Transverse colon (tissue), 4 donors: ENCODE results near the gene RTN4RL1.

Source experiments
- CTCF ChIP-seq, 5 experiments: fragments of 200-600 bp in 3 of 5; fragments of 450-650 bp in 2 of 5; sonication (generic) in 3 of 5; IDR thresholded peaks; 1 replicate in 2 of 5; 2 replicates in 3 of 5; pipeline ENCODE4 v1.5.1; 2016 to 2017; ENCODE audit warnings: antibody characterized with exemption in 5 of 5, inconsistent platforms in 3 of 5, mild to moderate bottlenecking in 2 of 5, moderate library complexity in 1 of 5
- EP300 ChIP-seq: sonication (generic); formaldehyde crosslinking; IDR thresholded peaks from one replicate; pipeline ENCODE4 v1.6.1; 2017; ENCODE audit warnings: antibody characterized with exemption, low read depth
- POLR2A ChIP-seq: fragments of 450-650 bp; IDR thresholded peaks from one replicate; pipeline ENCODE4 v1.6.1; 2016; ENCODE audit warnings: antibody characterized with exemption, mild to moderate bottlenecking, moderate library complexity
- POLR2AphosphoS5 ChIP-seq, 3 donors: sonication (generic); formaldehyde crosslinking; IDR thresholded peaks; one replicate each; pipeline ENCODE4 v1.6.1; 2016; ENCODE audit warnings: antibody characterized with exemption in 3 of 3

- TF ChIP-seq POLR2A (no peak), CTCF (IDR thresholded peaks at IDR 0.05) (no peak), POLR2AphosphoS5 (IDR thresholded peaks at IDR 0.05) (peak in 1 of 3 donors; percentile 21), EP300 (no peak)
These were observed 38.4 kb upstream of the RTN4RL1 start for GRCh38 chr17:2063261-2064146.
